Prostate gland (tissue), 2 donors: Measurements from ENCODE around the gene TSPYL6. TPM values are rescaled to one million over a fixed set of nuclear protein-coding genes. Genes with fewer than 3 reads are reported as not detected.
A peak's percentile ranks its signal among the peaks of the same experiment; 100 is the strongest.

Experiments used
- DNase-seq: peaks from one replicate; pipeline ENCODE4 v3.0.0-alpha.2; 2019; ENCODE audit warnings: low spot score
- H3K27ac ChIP-seq, 2 donors: fragments of 200-600 bp; sonication (generic); 2 replicates each; pipeline ENCODE4 v1.5.1; 2017 to 2019
- H3K27me3 ChIP-seq: fragments of 200-600 bp; sonication (generic); replicated peaks from 2 replicates; pipeline ENCODE4 v1.5.1; 2019; ENCODE audit not compliant: insufficient read depth
- H3K36me3 ChIP-seq, 2 donors: fragments of 200-600 bp; sonication (generic); 1 replicate in 1 of 2; 2 replicates in 1 of 2; pipeline versions ENCODE4 v1.5.1 to v1.8.1; 2017 to 2019
- H3K4me1 ChIP-seq: fragments of 200-600 bp; sonication (generic); replicated peaks from 2 replicates; pipeline ENCODE4 v1.5.1; 2019
- H3K4me3 ChIP-seq, 2 donors: fragments of 200-600 bp; sonication (generic); 2 replicates each; pipeline ENCODE4 v1.5.1; 2017 to 2019
- H3K9me3 ChIP-seq: fragments of 200-600 bp; sonication (generic); 2 replicates; pipeline ENCODE4 v1.5.1; 2017
- CTCF ChIP-seq, 4 experiments: fragments of 200-600 bp in 2 of 4; fragments of 450-650 bp in 2 of 4; sonication (generic) in 2 of 4; IDR thresholded peaks; 1 replicate in 3 of 4; 2 replicates in 1 of 4; pipeline ENCODE4 v1.5.1; 2016 to 2019; ENCODE audit warnings: antibody characterized with exemption in 4 of 4, mild to moderate bottlenecking in 2 of 4, moderate library complexity in 2 of 4
- POLR2A ChIP-seq: fragments of 450-650 bp; IDR thresholded peaks from one replicate; pipeline ENCODE4 v1.6.1; 2016; ENCODE audit warnings: antibody characterized with exemption, mild to moderate bottlenecking
- POLR2AphosphoS5 ChIP-seq: sonication (generic); formaldehyde crosslinking; IDR thresholded peaks from one replicate; pipeline ENCODE4 v1.6.1; 2017; ENCODE audit warnings: antibody characterized with exemption
- WGBS: methylation state at CpG from one replicate; pipeline ENCODE4 v1.1.5; 2018; 5-methylcytosine and 5-hydroxymethylcytosine counted together
- intact Hi-C: fragments of 100-400 bp; cut with DNase I; formaldehyde crosslinking; loops from one replicate; pipeline ENCODE4 v1.14.2; 2022
- total RNA-seq, 2 donors: library from RNA; depleted of rRNA; stranded (reverse); fragments of >200 nt; gene quantifications; one replicate each; pipeline ENCODE4 v1.1.0, GENCODE V29; 2016

Gene TSPYL6
- total RNA-seq, 2 donors from 2014 or later: 16.8 TPM; not detected in 1

GRCh38 chr2:54206596-54206995, 49.4 kb downstream of the TSPYL6 start:
- no peak overlapping the region for H3K4me3 ChIP-seq
- DNase-seq: no peak
- no peaks in the 10 kb centered on the region for H3K27me3 ChIP-seq
- WGBS: 56% methylated on average over 2 of the region's 2 CpGs
- peaks cover 4% of the 10 kb centered on the region for H3K4me1 ChIP-seq
- H3K36me3 ChIP-seq: no peaks in the 10 kb centered on the region
- no peak for TF ChIP-seq POLR2AphosphoS5
- peak in 3 of 4 experiments; percentile 49 to 55 (median 51) for TF ChIP-seq CTCF (IDR thresholded peaks at IDR 0.05)
- TF ChIP-seq POLR2A: no peak
- intact Hi-C loops: loop anchor here (10.0 kb wide), 3 partner anchors 118 to 498 kb away; no protein-coding TSS in a partner anchor
- H3K9me3 ChIP-seq: no peaks in the 10 kb centered on the region
- no peak overlapping the region for H3K27ac ChIP-seq

DNA sequence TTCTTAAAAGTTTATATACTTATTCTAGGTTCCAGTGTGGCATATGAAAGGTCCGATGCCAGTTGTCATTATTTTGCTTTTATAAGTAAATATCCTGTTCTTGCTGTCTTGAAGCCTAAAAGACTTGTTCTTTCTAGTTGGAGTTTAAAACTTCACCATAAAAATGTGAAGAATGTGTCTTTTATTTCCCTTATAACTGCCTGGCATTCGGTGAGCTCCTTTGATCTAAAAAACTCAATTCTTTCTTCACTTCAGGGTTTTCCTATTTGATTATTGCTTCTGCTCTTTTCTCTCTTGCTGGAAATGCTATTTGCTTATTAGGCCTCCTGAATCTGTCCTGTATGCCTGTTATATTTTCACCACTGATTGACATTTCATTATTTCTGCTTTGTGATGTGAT, 51.6 kb downstream of the TSPYL6 start:
- TF ChIP-seq POLR2A (no peak), POLR2AphosphoS5 (no peak), CTCF (IDR thresholded peaks at IDR 0.05) (no peak)
- Histone ChIP-seq H3K27me3 (no peaks in the 10 kb centered on the region), H3K4me3 (no peak overlapping the region), H3K36me3 (no peaks in the 10 kb centered on the region), H3K27ac (no peak overlapping the region), H3K9me3 (no peaks in the 10 kb centered on the region), H3K4me1 (peaks cover 4% of the 10 kb centered on the region)
- no peak for DNase-seq
- WGBS: 25% methylated on average over 2 of the region's 2 CpGs
- intact Hi-C loops: loop anchor here (10.0 kb wide), 3 partner anchors 120 to 500 kb away; no protein-coding TSS in a partner anchor

Other genes with a start within 250 kb of the TSPYL6 start
- 10 to 100 TPM; 30.6 to 39.7 TPM for gene ACYP2, start 140.6 kb downstream of the TSPYL6 start, total RNA-seq
- 100 to 1,000 TPM; 146 to 348 TPM for gene SPTBN1, start 200.1 kb upstream of the TSPYL6 start, total RNA-seq